PC-3 (cell line): Measurements from ENCODE around the gene SERPINA12. TPM values are rescaled to one million over a fixed set of nuclear protein-coding genes. Genes with fewer than 3 reads are reported as not detected.

Experiments
- ATAC-seq: fragments of 200-7000 bp; cut with Tn5 transposase; 2 replicates; pipeline ENCODE4 v1.9.1; 2020; ENCODE audit warnings: mild to moderate bottlenecking, moderate library complexity
- BruUV-seq: library from RNA; stranded (reverse); fragments of 400-500 nt; replicated peaks from 2 replicates; lab custom pipeline; 2021; lab: Mats Ljungman, UMichigan
- CTCF ChIA-PET: fragments of 300-600 bp; sonication (Branson Sonifier 250); formaldehyde crosslinking; loops from one replicate; lab custom pipeline; 2022; ENCODE audit warnings: antibody characterized with exemption; lab: Charles Lee
- POLR2A ChIA-PET: fragments of 300-600 bp; sonication (Branson Sonifier 250); formaldehyde crosslinking; loops from one replicate; lab custom pipeline; 2022; ENCODE audit warnings: antibody characterized with exemption; ENCODE audit not compliant: unreplicated experiment; lab: Charles Lee
- DNase-seq: peaks from one replicate; pipeline ENCODE4 v3.0.0-alpha.2; 2015
- H2AFZ ChIP-seq: fragments of 300-600 bp; sonication (generic); 2 replicates; pipeline ENCODE4 v1.6.0; 2016; ENCODE audit warnings: antibody characterized with exemption, low read length
- H3F3A ChIP-seq: fragments of 300-600 bp; sonication (generic); one replicate; pipeline ENCODE4 v1.6.0; 2017; ENCODE audit warnings: antibody characterized with exemption, low read length, control low read depth, mild to moderate bottlenecking; ENCODE audit not compliant: unreplicated experiment
- H3K27ac ChIP-seq: fragments of 300-600 bp; sonication (generic); 2 replicates; pipeline ENCODE4 v1.5.1; 2016; ENCODE audit warnings: mild to moderate bottlenecking, low read length
- H3K27me3 ChIP-seq: fragments of 300-600 bp; sonication (generic); 2 replicates; pipeline ENCODE4 v1.6.1; 2016; ENCODE audit warnings: low read length, mixed read lengths
- H3K36me3 ChIP-seq: fragments of 300-600 bp; sonication (generic); 2 replicates; pipeline ENCODE4 v1.6.1; 2016; ENCODE audit warnings: low read depth, mixed run types, low read length, mixed read lengths
- H3K4me1 ChIP-seq: fragments of 300-600 bp; sonication (generic); 2 replicates; pipeline ENCODE4 v1.5.1; 2016; ENCODE audit warnings: low read length; ENCODE audit not compliant: insufficient read depth
- H3K4me2 ChIP-seq: fragments of 300-600 bp; sonication (generic); 2 replicates; pipeline ENCODE4 v1.6.0; 2016; ENCODE audit warnings: low read length
- H3K4me3 ChIP-seq: fragments of 300-600 bp; sonication (generic); 2 replicates; pipeline ENCODE4 v1.5.1; 2016; ENCODE audit warnings: mild to moderate bottlenecking, low read length, mixed read lengths
- H3K79me2 ChIP-seq: fragments of 300-600 bp; sonication (generic); 2 replicates; pipeline ENCODE4 v1.6.1; 2017; ENCODE audit warnings: low read length, mixed read lengths
- H3K9ac ChIP-seq: fragments of 300-600 bp; sonication (generic); 2 replicates; pipeline ENCODE4 v1.6.0; 2016; ENCODE audit warnings: mild to moderate bottlenecking, low read length
- H3K9me2 ChIP-seq: fragments of 300-600 bp; sonication (generic); replicated peaks from 2 replicates; pipeline ENCODE4 v1.6.1; 2016; ENCODE audit warnings: mixed run types, low read length, mixed read lengths
- H3K9me3 ChIP-seq: fragments of 300-600 bp; sonication (generic); 2 replicates; pipeline ENCODE4 v1.6.1; 2016; ENCODE audit warnings: low read length, mixed read lengths
- H4K20me1 ChIP-seq: fragments of 300-600 bp; sonication (generic); 2 replicates; pipeline ENCODE4 v1.6.1; 2016; ENCODE audit warnings: low read length, mixed read lengths
- EZH2 ChIP-seq: fragments of 300-600 bp; sonication (generic); IDR thresholded peaks from one replicate; pipeline ENCODE4 v1.6.1; 2017; ENCODE audit warnings: antibody characterized with exemption, mild to moderate bottlenecking, low read length; ENCODE audit not compliant: unreplicated experiment
- EZH2phosphoT487 ChIP-seq: fragments of 300-600 bp; sonication (generic); IDR thresholded peaks from 2 replicates; pipeline ENCODE4 v1.6.1; 2018; ENCODE audit warnings: mild to moderate bottlenecking, antibody characterized with exemption, low read length, borderline replicate concordance
- intact Hi-C: fragments of 100-400 bp; cut with micrococcal nuclease; formaldehyde crosslinking; loops from 2 replicates; pipeline ENCODE4 v1.9.0; 2023
- total RNA-seq: library from RNA; depleted of rRNA; stranded (reverse); fragments of >200 nt; gene quantifications from 2 replicates; pipeline ENCODE4 v1.2.3, GENCODE V29; 2014
- TF ChIP-seq, protein P1 (sequence below): fragments of 300-600 bp; sonication (generic); conservative IDR thresholded peaks from 2 replicates; pipeline ENCODE4 v1.5.1; 2017; ENCODE audit warnings: antibody characterized with exemption, low read depth, mild to moderate bottlenecking, low read length

Gene SERPINA12
- total RNA-seq, 1 experiment from 2014 or later, result not detected

DNA sequence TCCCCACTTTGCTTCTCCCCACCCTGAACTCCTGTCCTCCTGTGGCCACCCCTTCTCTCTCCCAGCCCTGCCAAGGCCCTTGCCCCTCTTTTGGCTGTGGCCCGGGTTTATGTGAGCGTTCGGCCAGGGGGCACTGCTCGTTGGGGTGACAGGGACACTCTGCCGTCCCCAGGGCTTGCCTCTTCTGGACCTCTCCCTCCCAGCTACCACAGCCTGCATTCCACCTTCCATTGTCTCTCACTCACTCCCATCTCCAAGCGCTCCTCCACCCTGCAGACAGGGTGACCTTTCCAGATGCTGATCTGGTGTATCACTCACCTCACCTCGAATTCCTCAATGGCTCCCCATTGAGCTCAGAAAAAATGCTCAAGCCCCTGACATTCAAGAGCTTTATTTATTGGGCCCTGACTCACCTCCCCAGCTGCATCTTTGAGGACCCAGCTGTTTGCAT is 34.7 kb downstream of the SERPINA12 start:
- H3K4me2 ChIP-seq, result no peak overlapping the region
- ATAC-seq, result no peak
- intact Hi-C loops, result no loop called here

DNA sequence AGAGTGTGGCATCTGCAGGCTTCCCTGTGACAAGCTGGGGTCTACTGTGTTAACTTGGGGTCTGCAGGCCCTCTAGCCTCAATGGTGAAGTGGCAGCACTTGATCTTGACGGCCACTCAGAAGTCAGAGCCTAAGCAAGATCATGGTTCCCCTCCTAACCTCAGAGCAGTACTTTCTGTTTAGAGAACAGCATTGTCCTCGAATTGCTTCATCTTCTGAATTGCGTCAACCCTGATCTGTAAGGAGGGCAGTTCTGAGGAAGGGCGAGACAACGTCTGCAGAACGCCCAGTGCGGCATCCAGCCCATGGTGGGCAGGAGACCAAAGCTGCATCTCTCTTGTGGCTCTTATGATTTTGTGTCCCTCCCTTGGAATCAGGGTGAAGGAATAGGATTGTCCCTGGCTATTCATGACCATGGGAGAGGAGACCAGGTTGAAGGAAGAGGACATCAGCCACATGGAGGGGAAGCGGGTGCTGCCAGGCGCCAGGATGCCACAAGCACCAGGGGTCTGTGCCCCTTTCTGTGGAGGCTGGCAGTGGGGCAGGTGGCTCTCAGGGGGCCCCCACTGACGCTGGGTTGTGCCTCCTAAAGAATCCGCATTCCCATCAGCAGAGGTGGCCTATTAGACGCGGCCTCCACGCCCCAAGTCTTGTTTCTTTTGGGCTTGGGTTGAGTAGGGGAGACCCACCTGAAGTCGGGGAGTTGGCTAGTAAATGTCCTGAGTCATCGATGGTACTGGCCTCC is 35.4 kb downstream of the SERPINA12 start:
- DNase-seq, result no peak
- H3K4me3 ChIP-seq, result no peak overlapping the region
- H3K36me3 ChIP-seq, result no peaks in the 10 kb centered on the region
- H3K27me3 ChIP-seq, result peaks cover 13% of the 10 kb centered on the region; the same call in 1 of the 2 replicates
- H3K79me2 ChIP-seq, result no peaks in the 10 kb centered on the region
- H3K4me2 ChIP-seq, result no peak overlapping the region
- intact Hi-C loops, result no loop called here
- no peaks in the 10 kb centered on the region for H4K20me1 ChIP-seq
- no peaks in the 10 kb centered on the region for H3F3A ChIP-seq
- no peaks in the 10 kb centered on the region for H3K9me2 ChIP-seq
- ChIA-PET CTCF (no interaction called here), POLR2A (no interaction called here)
- 0 out of 2 replicates have a peak, but pooled peaks cover 3% of the 10 kb centered on the region for H3K9me3 ChIP-seq
- TF ChIP-seq, protein P1, sequence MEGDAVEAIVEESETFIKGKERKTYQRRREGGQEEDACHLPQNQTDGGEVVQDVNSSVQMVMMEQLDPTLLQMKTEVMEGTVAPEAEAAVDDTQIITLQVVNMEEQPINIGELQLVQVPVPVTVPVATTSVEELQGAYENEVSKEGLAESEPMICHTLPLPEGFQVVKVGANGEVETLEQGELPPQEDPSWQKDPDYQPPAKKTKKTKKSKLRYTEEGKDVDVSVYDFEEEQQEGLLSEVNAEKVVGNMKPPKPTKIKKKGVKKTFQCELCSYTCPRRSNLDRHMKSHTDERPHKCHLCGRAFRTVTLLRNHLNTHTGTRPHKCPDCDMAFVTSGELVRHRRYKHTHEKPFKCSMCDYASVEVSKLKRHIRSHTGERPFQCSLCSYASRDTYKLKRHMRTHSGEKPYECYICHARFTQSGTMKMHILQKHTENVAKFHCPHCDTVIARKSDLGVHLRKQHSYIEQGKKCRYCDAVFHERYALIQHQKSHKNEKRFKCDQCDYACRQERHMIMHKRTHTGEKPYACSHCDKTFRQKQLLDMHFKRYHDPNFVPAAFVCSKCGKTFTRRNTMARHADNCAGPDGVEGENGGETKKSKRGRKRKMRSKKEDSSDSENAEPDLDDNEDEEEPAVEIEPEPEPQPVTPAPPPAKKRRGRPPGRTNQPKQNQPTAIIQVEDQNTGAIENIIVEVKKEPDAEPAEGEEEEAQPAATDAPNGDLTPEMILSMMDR, result no peak
- TF ChIP-seq EZH2phosphoT487, result no peak
- no peak for TF ChIP-seq EZH2
- no TSS peak for BruUV-seq
- no peak overlapping the region for H3K9ac ChIP-seq
- H3K27ac ChIP-seq, result no peak overlapping the region
- no peak for ATAC-seq
- H2AFZ ChIP-seq, result no peak overlapping the region
- H3K4me1 ChIP-seq, result no peaks in the 10 kb centered on the region

More for the DNA sequence above, 34.7 kb downstream of the SERPINA12 start:
- H3K36me3 ChIP-seq, result no peaks in the 10 kb centered on the region
- no TSS peak for BruUV-seq
- no peak overlapping the region for H2AFZ ChIP-seq
- CTCF ChIA-PET, result no interaction called here
- H3K9me2 ChIP-seq, result no peaks in the 10 kb centered on the region
- no peak overlapping the region for H3K9ac ChIP-seq
- H3K27me3 ChIP-seq, result peaks cover 13% of the 10 kb centered on the region; the same call in 1 of the 2 replicates
- POLR2A ChIA-PET, result no interaction called here
- no peak overlapping the region for H3K27ac ChIP-seq
- no peak overlapping the region for H3K4me3 ChIP-seq
- H3F3A ChIP-seq, result no peaks in the 10 kb centered on the region
- 0 out of 2 replicates have a peak, but pooled peaks cover 3% of the 10 kb centered on the region for H3K9me3 ChIP-seq
- no peaks in the 10 kb centered on the region for H3K79me2 ChIP-seq
- H4K20me1 ChIP-seq, result no peaks in the 10 kb centered on the region
- no peak for TF ChIP-seq EZH2phosphoT487
- no peak for DNase-seq
- H3K4me1 ChIP-seq, result no peaks in the 10 kb centered on the region

DNA sequence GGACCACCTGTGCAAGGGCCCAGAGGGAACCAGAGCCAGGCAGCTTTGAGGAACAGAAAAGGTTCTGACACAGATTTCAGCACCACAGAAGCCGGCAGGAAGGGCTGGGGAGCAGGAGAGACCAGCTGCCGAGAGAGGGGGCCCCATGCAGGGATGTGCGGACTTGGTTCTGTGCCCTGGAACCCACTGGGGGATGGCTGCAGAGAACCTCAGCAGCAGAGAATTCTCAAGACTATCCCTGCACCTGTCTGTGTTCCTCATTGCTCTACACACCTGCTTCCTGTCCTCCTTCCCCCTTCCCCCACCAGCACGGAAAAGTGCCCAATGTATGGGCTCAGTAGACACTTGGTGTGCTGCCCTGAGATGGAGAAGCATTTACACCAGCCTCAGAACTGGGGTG is 36.4 kb downstream of the SERPINA12 start:
- no TSS peak for BruUV-seq
- Histone ChIP-seq H3K9me2 (no peaks in the 10 kb centered on the region), H3K79me2 (no peaks in the 10 kb centered on the region), H3K4me3 (no peak overlapping the region), H3K4me2 (no peak overlapping the region), H2AFZ (no peak overlapping the region), H3K9ac (no peak overlapping the region), H3K36me3 (no peaks in the 10 kb centered on the region), H4K20me1 (no peaks in the 10 kb centered on the region), H3K9me3 (no peaks in the 10 kb centered on the region), H3K4me1 (no peaks in the 10 kb centered on the region), H3K27ac (no peak overlapping the region), H3K27me3 (peaks cover 13% of the 10 kb centered on the region; the same call in 1 of the 2 replicates), H3F3A (no peaks in the 10 kb centered on the region)
- ChIA-PET CTCF (no interaction called here), POLR2A (no interaction called here)
- no peak for ATAC-seq
- no peak for DNase-seq
- TF ChIP-seq EZH2phosphoT487, result no peak
- intact Hi-C loops, result no loop called here
